CD14-positive monocyte (primary cell): ENCODE results near the gene PITRM1. TPM values are rescaled to one million over a fixed set of nuclear protein-coding genes. Genes with fewer than 3 reads are reported as not detected.

ENCODE experiments used
- DNase-seq, 3 donors: peaks; one replicate each; pipeline ENCODE4 v3.0.0-alpha.2; 2011 to 2022
- H2AFZ ChIP-seq: 2 replicates; pipeline ENCODE4 v1.6.0; 2012; ENCODE audit warnings: mild to moderate bottlenecking, low read depth, low read length, inconsistent platforms; ENCODE audit not compliant: insufficient read depth, poor library complexity, severe bottlenecking
- H3K27ac ChIP-seq, 2 donors: 1 replicate in 1 of 2; 2 replicates in 1 of 2; pipeline ENCODE4 v1.5.1; 2012 to 2013; ENCODE audit warnings: low read length in 2 of 2, control low read depth in 1 of 2, inconsistent platforms in 1 of 2, low read depth in 1 of 2, mild to moderate bottlenecking in 1 of 2
- H3K27me3 ChIP-seq, 2 donors: one replicate each; pipeline versions ENCODE4 v1.6.0 to v1.6.1; 2011 to 2013; ENCODE audit warnings: low read length in 2 of 2; ENCODE audit not compliant: control insufficient read depth in 2 of 2, insufficient read depth in 2 of 2
- H3K36me3 ChIP-seq, 2 donors: replicated peaks in 1 of 2; 1 replicate in 1 of 2; 2 replicates in 1 of 2; pipeline versions ENCODE4 v1.5.1 to v1.6.1; 2012 to 2013; ENCODE audit warnings: low read length in 2 of 2, control low read depth in 1 of 2, inconsistent platforms in 1 of 2, mild to moderate bottlenecking in 1 of 2; ENCODE audit not compliant: insufficient read depth in 2 of 2, control insufficient read depth in 1 of 2
- H3K4me1 ChIP-seq, 2 donors: 1 replicate in 1 of 2; 2 replicates in 1 of 2; pipeline versions ENCODE4 v1.5.1 to v1.6.1; 2012 to 2013; ENCODE audit warnings: low read length in 2 of 2, control low read depth in 1 of 2, inconsistent platforms in 1 of 2, mild to moderate bottlenecking in 1 of 2, moderate library complexity in 1 of 2; ENCODE audit not compliant: insufficient read depth in 2 of 2, control insufficient read depth in 1 of 2
- H3K4me2 ChIP-seq: replicated peaks from 2 replicates; pipeline ENCODE3; 2012; ENCODE audit warnings: low read length, moderate library complexity, mild to moderate bottlenecking; ENCODE audit not compliant: poor library complexity, severe bottlenecking; ENCODE audit errors: extremely low read depth
- H3K4me3 ChIP-seq, 3 experiments: fragments of 200-600 bp in 1 of 3; sonication (generic) in 1 of 3; replicated peaks in 1 of 3; 1 replicate in 2 of 3; 2 replicates in 1 of 3; pipeline ENCODE4 v1.5.1; 2011 to 2013; ENCODE audit warnings: low read length in 3 of 3, mild to moderate bottlenecking in 3 of 3, control low read depth in 2 of 3, low read depth in 2 of 3, inconsistent platforms in 1 of 3, moderate library complexity in 1 of 3
- H3K79me2 ChIP-seq: 2 replicates; pipeline ENCODE4 v1.6.0; 2012; ENCODE audit warnings: mild to moderate bottlenecking, control low read depth, inconsistent platforms, low read length, moderate library complexity; ENCODE audit not compliant: insufficient read depth
- H3K9ac ChIP-seq: 2 replicates; pipeline ENCODE4 v1.6.0; 2017; ENCODE audit warnings: low read length, mild to moderate bottlenecking; ENCODE audit not compliant: insufficient read depth, poor library complexity, severe bottlenecking
- H3K9me3 ChIP-seq, 2 donors: replicated peaks in 1 of 2; 1 replicate in 1 of 2; 2 replicates in 1 of 2; pipeline versions ENCODE4 v1.5.1 to v1.6.1; 2012 to 2013; ENCODE audit warnings: low read length in 2 of 2, control low read depth in 1 of 2; ENCODE audit not compliant: control insufficient read depth in 1 of 2, insufficient read depth in 1 of 2
- H4K20me1 ChIP-seq: 2 replicates; pipeline ENCODE4 v1.6.0; 2012; ENCODE audit warnings: mild to moderate bottlenecking, low read length, control low read depth, moderate library complexity; ENCODE audit not compliant: insufficient read depth
- H3K27ac Mint-ChIP-seq, 7 donors: one replicate each; pipeline ENCODE4 v1.8.0; 2020; ENCODE audit warnings: mild to moderate bottlenecking in 7 of 7, mixed read lengths in 7 of 7, moderate library complexity in 6 of 7, inconsistent platforms in 2 of 7
- H3K27me3 Mint-ChIP-seq, 3 donors: one replicate each; pipeline ENCODE4 v1.8.0; 2021 to 2022; ENCODE audit warnings: low read depth in 3 of 3, mild to moderate bottlenecking in 3 of 3, mixed read lengths in 3 of 3, moderate library complexity in 3 of 3, inconsistent platforms in 1 of 3
- H3K36me3 Mint-ChIP-seq, 2 donors: one replicate each; pipeline ENCODE4 v1.8.0; 2020; ENCODE audit warnings: mixed read lengths in 2 of 2, inconsistent platforms in 1 of 2, mild to moderate bottlenecking in 1 of 2
- H3K4me1 Mint-ChIP-seq: one replicate; pipeline ENCODE4 v1.8.0; 2020; ENCODE audit warnings: mild to moderate bottlenecking, mixed read lengths
- H3K4me3 Mint-ChIP-seq, 2 donors: one replicate each; pipeline ENCODE4 v1.8.0; 2020; ENCODE audit warnings: mild to moderate bottlenecking in 2 of 2, mixed read lengths in 2 of 2, moderate library complexity in 1 of 2
- H3K9me3 Mint-ChIP-seq, 7 donors: one replicate each; pipeline ENCODE4 v1.8.0; 2020 to 2022; ENCODE audit warnings: mixed read lengths in 7 of 7, mild to moderate bottlenecking in 6 of 7, moderate library complexity in 6 of 7, inconsistent platforms in 2 of 7
- CTCF ChIP-seq: fragments of 200-600 bp; IDR thresholded peaks from one replicate; pipeline ENCODE4 v1.8.0; 2022; ENCODE audit warnings: antibody characterized with exemption, mild to moderate bottlenecking
- WGBS: methylation state at CpG from one replicate; pipeline ENCODE4 v1.1.5; 2013; ENCODE audit warnings: missing lambda C conversion rate; ENCODE audit not compliant: insufficient coverage; 5-methylcytosine and 5-hydroxymethylcytosine counted together
- intact Hi-C, 2 donors: fragments of 100-400 bp; cut with micrococcal nuclease; formaldehyde crosslinking; loops; one replicate each; pipeline versions ENCODE4 v1.15.0 to v1.15.1; 2023
- polyA plus RNA-seq, 3 donors: library from polyadenylated mRNA; depleted of rRNA in 1 of 3; unstranded in 2 of 3; stranded (reverse) in 1 of 3; fragments of 300-500 nt in 2 of 3; fragments of >200 nt in 1 of 3; fragmentation: Illumina TruSeq in 2 of 3; gene quantifications; 1 replicate in 2 of 3; 2 replicates in 1 of 3; pipeline ENCODE4 v1.2.3, GENCODE V29; 2012 to 2021

Gene PITRM1
- polyA plus RNA-seq, 3 donors, result 15.3 to 45.7 (median 23.2) TPM

DNA sequence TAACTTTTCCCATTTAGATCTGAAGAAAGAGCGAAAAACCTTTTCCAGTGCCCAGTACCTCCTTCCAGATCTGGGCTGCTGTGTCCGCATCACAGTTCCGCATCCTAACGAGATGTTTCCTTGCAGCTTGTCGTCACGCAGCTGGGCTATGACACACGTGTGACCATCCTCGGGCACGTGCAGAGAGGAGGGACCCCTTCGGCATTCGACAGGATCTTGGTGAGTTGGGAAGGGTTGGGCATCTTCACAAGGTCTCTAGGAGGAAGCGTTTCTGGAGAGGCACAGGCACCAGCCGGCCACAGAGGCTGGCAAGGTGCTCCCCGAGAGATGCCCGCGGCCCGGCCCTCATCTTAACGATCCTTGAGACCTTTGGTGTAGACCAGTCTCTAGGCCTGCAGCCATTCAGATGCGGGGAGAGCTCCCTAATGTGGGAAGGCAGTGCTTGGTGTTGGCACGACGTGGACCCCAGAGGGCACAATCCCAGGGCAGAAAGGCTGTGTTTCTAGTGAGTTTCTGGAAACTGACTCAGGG is 63.9 kb downstream of the PITRM1 start:
- Histone ChIP-seq H3K27me3 (no peaks in the 10 kb centered on the region), H3K79me2 (no peaks in the 10 kb centered on the region), H3K4me1 (no peaks in the 10 kb centered on the region), H3K9me3 (no peaks in the 10 kb centered on the region), H3K27ac (no peak overlapping the region), H3K9ac (no peak overlapping the region), H3K36me3 (peaks cover 46 to 86% of the 10 kb centered on the region in 2 donors), H3K4me3 (no peak overlapping the region), H2AFZ (no peak overlapping the region), H4K20me1 (no peaks in the 10 kb centered on the region), H3K4me2 (no peak overlapping the region)
- no peak for TF ChIP-seq CTCF
- WGBS, result 96% methylated on average over 20 of the region's 21 CpGs
- no peak for DNase-seq
- peak overlapping the region in 1 of 7 donors; percentile 51 for H3K27ac Mint-ChIP-seq
- intact Hi-C loops, result no loop called here
- H3K9me3 Mint-ChIP-seq, result no peaks in the 10 kb centered on the region
- no peaks in the 10 kb centered on the region for H3K27me3 Mint-ChIP-seq
- H3K36me3 Mint-ChIP-seq, result peaks cover 63 to 64% of the 10 kb centered on the region in 2 donors
- H3K4me3 Mint-ChIP-seq, result no peak overlapping the region
- no peaks in the 10 kb centered on the region for H3K4me1 Mint-ChIP-seq

DNA sequence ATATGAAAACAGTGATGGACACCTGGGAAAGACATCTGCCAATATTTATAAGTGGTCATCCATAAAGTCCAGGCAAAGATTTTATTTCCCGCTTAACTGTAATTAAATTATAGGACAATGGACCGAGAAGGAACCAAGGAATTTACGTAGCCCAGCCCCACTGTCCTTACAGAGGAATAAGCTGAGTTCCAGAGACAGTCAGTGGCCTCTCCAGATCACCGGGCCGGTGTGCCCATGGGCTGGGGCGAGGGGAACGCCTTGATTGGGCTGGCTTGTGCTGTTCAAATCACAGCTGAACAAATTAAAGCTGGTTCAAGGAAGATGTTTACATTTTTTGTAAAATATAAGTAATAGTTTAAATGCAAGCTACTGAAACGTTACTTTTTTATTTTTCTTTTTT is 64.5 kb downstream of the PITRM1 start:
- no peaks in the 10 kb centered on the region for H3K9me3 Mint-ChIP-seq
- no peak overlapping the region for H3K4me3 Mint-ChIP-seq
- intact Hi-C loops, result no loop called here
- no peak overlapping the region for H3K4me3 ChIP-seq
- no peak overlapping the region for H3K27ac ChIP-seq
- H3K9ac ChIP-seq, result no peak overlapping the region
- no peaks in the 10 kb centered on the region for H3K79me2 ChIP-seq
- no peaks in the 10 kb centered on the region for H3K9me3 ChIP-seq
- no peaks in the 10 kb centered on the region for H4K20me1 ChIP-seq
- no peak overlapping the region for H3K27ac Mint-ChIP-seq
- H2AFZ ChIP-seq, result no peak overlapping the region
- TF ChIP-seq CTCF, result no peak
- 92% methylated on average over 6 of the region's 8 CpGs for WGBS
- no peaks in the 10 kb centered on the region for H3K27me3 Mint-ChIP-seq
- no peak for DNase-seq
- H3K36me3 ChIP-seq, result peaks cover 40 to 86% of the 10 kb centered on the region in 2 donors
- H3K4me1 Mint-ChIP-seq, result no peaks in the 10 kb centered on the region
- H3K27me3 ChIP-seq, result no peaks in the 10 kb centered on the region
- H3K36me3 Mint-ChIP-seq, result peaks cover 63 to 64% of the 10 kb centered on the region in 2 donors
- no peak overlapping the region for H3K4me2 ChIP-seq
- H3K4me1 ChIP-seq, result no peaks in the 10 kb centered on the region
